ENCODE data around the gene BBS7.

DNA sequence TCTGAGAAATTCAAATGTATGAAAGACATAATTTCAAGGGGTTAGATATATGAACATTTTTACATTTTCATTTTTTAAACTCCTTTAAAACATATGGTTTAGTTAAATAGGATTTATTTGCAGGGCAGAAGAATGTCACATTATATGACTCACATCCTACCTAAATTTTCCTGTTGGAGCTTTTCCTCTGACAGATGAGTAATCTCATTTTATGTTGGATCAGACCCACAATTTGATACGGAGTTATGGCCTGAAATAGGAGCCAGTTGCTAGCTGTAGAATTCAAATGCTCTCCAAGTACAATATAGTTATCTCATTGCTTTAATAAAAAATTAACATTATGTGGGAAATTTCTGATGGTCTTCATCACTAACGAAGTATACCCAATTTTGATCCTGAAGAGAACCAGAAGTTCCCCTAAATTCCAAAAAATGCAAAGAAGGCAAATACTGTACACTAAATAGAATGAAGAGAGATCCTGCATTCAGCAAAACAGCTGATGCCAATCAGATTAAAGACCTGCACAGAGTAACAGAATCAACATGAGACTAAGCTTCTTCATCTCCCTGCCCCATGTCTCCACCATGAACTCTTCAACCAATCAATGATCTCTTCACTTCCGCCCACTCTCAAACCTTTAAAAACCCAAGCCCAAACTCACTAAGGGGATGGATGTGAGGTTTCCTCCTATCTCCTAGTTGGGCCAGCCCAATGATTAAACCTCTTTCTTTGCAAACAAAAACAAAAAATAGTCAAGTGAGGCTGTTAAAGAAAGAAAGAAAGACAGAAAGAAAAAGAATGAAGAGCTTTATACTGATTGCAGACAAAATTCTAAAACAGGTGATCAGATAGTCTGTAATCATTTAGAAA is 80.1 kb downstream of the BBS7 start:
- no peak for TF ChIP-seq POLR2AphosphoS5 (IDR thresholded peaks at IDR 0.05; ENCODE audit: low read depth)
- TF ChIP-seq CREB1 (CRISPR knock-in tag; IDR thresholded peaks at IDR 0.05; ENCODE audit: low read depth), result no peak
- no peak for TF ChIP-seq CTCF (conservative IDR thresholded peaks at IDR 0.05; ENCODE audit: low read depth in 2 of 2)
- no peak for TF ChIP-seq EZH2 (IDR thresholded peaks at IDR 0.05; ENCODE audit: low read depth, unreplicated experiment)
- TF ChIP-seq, protein P1, sequence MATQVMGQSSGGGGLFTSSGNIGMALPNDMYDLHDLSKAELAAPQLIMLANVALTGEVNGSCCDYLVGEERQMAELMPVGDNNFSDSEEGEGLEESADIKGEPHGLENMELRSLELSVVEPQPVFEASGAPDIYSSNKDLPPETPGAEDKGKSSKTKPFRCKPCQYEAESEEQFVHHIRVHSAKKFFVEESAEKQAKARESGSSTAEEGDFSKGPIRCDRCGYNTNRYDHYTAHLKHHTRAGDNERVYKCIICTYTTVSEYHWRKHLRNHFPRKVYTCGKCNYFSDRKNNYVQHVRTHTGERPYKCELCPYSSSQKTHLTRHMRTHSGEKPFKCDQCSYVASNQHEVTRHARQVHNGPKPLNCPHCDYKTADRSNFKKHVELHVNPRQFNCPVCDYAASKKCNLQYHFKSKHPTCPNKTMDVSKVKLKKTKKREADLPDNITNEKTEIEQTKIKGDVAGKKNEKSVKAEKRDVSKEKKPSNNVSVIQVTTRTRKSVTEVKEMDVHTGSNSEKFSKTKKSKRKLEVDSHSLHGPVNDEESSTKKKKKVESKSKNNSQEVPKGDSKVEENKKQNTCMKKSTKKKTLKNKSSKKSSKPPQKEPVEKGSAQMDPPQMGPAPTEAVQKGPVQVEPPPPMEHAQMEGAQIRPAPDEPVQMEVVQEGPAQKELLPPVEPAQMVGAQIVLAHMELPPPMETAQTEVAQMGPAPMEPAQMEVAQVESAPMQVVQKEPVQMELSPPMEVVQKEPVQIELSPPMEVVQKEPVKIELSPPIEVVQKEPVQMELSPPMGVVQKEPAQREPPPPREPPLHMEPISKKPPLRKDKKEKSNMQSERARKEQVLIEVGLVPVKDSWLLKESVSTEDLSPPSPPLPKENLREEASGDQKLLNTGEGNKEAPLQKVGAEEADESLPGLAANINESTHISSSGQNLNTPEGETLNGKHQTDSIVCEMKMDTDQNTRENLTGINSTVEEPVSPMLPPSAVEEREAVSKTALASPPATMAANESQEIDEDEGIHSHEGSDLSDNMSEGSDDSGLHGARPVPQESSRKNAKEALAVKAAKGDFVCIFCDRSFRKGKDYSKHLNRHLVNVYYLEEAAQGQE (IDR thresholded peaks at IDR 0.05; ENCODE audit: unreplicated experiment), result no peak
- TF ChIP-seq ZNF114 (CRISPR knock-in tag; IDR thresholded peaks at IDR 0.05), result no peak
- no peak for TF ChIP-seq EZH2phosphoT487 (IDR thresholded peaks at IDR 0.05; ENCODE audit: unreplicated experiment)
- TF ChIP-seq NANOG (IDR thresholded peaks at IDR 0.05; ENCODE audit: borderline replicate concordance), result no peak
- TF ChIP-seq, protein P2, sequence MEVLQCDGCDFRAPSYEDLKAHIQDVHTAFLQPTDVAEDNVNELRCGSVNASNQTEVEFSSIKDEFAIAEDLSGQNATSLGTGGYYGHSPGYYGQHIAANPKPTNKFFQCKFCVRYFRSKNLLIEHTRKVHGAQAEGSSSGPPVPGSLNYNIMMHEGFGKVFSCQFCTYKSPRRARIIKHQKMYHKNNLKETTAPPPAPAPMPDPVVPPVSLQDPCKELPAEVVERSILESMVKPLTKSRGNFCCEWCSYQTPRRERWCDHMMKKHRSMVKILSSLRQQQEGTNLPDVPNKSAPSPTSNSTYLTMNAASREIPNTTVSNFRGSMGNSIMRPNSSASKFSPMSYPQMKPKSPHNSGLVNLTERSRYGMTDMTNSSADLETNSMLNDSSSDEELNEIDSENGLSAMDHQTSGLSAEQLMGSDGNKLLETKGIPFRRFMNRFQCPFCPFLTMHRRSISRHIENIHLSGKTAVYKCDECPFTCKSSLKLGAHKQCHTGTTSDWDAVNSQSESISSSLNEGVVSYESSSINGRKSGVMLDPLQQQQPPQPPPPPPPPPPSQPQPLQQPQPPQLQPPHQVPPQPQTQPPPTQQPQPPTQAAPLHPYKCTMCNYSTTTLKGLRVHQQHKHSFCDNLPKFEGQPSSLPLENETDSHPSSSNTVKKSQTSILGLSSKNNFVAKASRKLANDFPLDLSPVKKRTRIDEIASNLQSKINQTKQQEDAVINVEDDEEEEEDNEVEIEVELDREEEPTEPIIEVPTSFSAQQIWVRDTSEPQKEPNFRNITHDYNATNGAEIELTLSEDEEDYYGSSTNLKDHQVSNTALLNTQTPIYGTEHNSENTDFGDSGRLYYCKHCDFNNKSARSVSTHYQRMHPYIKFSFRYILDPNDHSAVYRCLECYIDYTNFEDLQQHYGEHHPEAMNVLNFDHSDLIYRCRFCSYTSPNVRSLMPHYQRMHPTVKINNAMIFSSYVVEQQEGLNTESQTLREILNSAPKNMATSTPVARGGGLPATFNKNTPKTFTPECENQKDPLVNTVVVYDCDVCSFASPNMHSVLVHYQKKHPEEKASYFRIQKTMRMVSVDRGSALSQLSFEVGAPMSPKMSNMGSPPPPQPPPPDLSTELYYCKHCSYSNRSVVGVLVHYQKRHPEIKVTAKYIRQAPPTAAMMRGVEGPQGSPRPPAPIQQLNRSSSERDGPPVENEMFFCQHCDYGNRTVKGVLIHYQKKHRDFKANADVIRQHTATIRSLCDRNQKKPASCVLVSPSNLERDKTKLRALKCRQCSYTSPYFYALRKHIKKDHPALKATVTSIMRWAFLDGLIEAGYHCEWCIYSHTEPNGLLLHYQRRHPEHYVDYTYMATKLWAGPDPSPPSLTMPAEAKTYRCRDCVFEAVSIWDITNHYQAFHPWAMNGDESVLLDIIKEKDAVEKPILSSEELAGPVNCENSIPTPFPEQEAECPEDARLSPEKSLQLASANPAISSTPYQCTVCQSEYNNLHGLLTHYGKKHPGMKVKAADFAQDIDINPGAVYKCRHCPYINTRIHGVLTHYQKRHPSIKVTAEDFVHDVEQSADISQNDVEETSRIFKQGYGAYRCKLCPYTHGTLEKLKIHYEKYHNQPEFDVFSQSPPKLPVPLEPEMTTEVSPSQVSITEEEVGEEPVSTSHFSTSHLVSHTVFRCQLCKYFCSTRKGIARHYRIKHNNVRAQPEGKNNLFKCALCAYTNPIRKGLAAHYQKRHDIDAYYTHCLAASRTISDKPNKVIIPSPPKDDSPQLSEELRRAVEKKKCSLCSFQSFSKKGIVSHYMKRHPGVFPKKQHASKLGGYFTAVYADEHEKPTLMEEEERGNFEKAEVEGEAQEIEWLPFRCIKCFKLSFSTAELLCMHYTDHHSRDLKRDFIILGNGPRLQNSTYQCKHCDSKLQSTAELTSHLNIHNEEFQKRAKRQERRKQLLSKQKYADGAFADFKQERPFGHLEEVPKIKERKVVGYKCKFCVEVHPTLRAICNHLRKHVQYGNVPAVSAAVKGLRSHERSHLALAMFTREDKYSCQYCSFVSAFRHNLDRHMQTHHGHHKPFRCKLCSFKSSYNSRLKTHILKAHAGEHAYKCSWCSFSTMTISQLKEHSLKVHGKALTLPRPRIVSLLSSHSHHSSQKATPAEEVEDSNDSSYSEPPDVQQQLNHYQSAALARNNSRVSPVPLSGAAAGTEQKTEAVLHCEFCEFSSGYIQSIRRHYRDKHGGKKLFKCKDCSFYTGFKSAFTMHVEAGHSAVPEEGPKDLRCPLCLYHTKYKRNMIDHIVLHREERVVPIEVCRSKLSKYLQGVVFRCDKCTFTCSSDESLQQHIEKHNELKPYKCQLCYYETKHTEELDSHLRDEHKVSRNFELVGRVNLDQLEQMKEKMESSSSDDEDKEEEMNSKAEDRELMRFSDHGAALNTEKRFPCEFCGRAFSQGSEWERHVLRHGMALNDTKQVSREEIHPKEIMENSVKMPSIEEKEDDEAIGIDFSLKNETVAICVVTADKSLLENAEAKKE (CRISPR knock-in tag; IDR thresholded peaks at IDR 0.05), result no peak
